Stimulated activated CD8-positive, alpha-beta memory T cell treated with anti-CD3 and anti-CD28 coated beads, Interleukin-4, amount 100 ng/mL, for 1 hour (primary cell): ENCODE measurements around the gene NATD1.

Experiments
- DNase-seq, 2 donors: peaks; one replicate each; pipeline ENCODE4 v3.0.0-alpha.2; 2020; ENCODE audit warnings: low read depth in 2 of 2, low spot score in 1 of 2

NATD1 gene

DNA sequence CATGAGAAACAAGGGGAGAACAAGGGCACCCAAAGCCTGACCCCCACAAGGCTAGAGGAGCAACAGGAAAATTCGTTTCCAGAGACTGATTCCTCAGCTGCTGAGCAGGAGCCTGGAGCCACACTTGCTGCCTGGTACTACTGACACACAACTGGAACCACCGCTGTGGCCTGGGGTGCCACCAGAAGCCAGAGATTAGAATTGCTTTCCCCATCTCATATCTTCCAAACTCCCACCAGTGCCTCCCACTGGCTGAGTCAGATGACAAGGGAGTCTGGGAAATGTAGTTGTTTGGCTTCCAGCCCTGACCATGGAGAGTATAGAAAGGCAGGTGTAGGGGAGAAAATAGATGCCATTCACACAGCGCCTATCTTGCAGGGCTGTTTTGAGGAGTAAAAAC is 35.1 kb downstream of the NATD1 start:
- DNase-seq = no peak

DNA sequence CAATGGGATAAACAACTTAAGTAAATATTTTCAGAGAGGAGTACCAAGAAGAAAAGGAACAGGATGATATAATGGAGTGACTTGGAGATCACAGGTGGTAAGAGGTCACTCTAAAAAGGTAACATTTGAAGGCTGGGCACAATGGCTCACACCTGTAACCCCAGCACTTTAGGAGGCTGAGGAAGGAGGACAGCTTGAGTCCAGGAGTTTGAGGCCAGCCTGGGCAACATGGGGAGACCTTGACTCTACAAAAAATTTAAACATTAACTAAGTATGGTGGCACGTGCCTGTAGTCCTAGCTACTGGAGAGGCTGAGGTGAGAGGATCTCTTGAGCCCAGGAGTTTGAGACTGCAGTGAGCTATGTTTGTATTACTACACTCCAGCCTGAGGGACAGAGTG is 35.9 kb downstream of the NATD1 start:
- DNase-seq = no peak

DNA sequence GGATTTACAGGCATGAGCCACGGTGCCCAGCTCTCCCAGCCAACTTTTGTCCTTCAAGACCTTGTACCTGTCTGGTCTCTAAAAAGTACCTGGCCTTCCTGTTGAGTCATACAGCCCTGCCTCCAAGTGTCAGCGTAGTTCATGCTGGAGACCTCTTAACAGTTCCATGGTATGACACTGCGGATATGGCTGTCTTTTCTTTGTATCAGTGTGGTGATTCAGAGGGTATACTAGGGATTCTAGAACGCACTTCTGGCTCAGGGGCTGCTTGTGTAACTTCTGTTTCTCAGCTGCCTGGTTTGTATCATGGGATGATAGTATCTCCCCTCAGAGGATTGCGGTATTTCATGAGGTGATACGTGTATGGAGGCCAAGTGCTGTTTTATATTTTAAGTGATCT is 37.3 kb downstream of the NATD1 start:
- no peak for DNase-seq

DNA sequence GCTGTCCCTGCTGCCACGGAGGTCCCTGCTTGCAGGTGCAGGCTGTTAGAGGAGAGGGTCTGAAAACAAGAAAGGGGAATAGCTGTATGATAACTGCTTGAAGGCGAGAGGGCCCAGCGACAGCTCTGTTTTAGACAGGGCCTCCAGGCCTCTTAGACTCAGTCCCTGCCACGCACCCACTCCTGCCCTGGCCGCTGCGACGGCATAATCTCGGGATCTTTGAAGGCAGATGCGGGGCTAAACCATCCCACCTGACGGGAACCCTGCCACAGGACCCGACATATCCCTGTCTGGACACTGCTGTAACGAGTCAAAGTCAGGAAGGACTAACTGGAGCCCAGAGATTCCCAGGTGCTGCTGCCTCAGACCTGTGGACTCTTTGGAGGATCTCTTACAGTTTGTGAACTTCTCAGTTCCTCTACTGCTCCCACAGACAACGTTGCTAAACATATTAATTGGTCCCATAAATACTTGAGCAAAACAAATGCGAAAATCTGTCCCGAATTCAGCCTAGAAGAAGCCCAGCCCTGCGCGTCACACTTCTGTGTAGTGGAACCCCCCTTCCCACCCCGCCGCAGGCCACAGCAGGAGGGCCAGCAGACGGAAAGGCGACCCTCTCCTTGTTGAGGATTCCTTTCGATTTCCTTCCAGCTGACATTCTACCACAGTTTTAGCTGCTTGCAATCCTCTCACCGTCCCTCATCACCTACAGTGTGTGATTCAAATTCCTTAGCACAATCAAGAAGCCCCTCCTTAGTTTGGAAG is 38.3 kb downstream of the NATD1 start:
- DNase-seq = no peak

DNA sequence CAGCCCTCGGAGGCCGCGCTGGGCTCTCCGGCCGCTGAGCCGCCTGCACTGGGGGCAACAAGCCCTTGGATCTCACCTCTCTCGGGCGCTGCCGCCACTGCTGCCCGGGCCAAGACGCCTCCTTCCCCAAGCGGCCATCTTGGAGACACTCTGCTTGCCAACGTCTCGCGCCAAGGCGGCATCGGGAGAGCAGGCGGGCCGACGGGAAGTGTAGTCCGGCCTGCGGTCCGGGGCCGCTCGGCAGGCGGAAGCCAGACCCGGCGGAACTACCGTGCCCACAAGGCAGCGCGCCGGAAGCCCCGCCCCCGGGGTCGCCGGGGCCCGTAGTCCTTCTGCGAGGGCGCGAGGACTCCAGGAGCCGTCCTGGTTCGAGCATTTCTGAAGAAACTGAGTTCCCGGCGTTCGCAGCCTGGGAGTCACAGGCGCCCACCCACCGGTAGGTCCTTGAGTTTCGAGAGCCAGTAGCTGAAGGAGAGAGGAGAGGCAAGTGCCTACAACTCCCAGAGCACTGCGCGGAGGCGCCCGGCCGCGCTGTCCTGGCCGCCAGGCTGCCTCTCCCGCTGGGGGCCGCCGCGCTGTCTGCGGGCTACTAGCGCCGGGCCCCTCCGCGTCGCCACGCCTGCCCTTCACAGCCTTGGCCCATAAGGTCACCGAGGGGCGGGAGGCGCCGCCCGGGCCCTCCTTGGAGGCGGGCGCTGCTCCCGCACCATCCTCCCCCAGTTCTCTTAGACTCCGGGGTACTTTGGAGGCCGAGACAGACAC is 39.0 kb downstream of the NATD1 start, which contains the start of gene TMEM11:
Gene TMEM11, minus strand, starts transcription at position 147 of the 762 bp plus-strand sequence. Its CDS starts 9 bp downstream, at position 138.
- DNase-seq = peak; percentile 76 to 87

DNA sequence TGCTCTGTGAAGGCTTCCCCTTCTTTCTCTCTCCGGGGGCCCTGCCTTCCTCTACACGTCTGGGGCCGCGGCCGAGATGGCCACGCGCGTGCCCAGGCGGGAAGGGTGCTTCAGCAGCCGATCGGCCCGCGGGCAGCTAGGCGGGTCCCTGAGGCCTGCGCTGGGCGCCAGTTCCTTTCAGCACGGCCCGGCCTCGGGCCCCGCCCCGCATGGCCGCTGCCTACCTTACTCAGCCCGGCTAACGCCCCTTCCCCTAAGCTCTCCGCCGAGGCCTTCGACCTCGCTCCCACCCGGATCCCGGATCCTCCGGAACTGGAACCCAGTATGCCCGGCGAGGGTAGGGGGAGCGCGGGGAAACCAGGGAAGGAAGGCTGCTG is 39.6 kb downstream of the NATD1 start:
- no peak for DNase-seq

DNA sequence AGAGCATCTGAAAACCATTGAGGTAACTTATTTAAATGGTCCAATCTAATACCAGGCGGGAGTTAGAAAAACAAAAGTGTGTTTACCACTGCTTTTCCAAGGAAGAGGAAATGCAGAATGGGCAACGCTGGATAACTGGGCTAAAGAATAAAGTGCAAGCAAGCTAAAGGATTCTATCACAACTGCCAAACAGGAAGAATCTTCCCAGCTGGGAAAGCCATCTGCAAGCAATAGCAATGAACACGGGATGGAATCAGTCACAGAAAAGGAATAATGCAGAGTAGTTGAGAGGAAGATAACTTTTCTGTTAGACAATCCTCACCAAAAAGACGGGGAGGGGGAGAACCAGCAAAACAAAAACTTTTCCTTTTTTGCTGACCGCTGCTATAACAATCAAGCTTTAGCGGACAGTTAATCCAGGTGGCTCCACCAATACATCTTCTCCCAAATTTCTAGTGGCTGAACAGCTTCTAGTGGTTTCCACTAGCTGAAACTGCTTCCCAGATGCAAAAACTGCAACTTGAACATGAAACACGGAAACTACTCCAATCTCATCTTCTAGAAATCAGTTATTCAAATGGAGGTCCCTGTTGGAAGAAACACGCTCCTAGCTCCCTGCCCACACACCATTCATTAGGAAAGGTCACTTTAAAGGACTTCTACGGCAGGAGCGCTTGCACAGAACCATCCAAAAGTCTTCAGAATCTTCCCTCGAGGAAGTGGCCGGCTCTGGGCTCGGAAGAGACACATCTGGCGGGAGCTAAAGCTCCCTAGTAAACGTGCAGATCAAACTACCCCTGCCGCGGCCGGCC is 40.2 kb downstream of the NATD1 start:
- DNase-seq = no peak

DNA sequence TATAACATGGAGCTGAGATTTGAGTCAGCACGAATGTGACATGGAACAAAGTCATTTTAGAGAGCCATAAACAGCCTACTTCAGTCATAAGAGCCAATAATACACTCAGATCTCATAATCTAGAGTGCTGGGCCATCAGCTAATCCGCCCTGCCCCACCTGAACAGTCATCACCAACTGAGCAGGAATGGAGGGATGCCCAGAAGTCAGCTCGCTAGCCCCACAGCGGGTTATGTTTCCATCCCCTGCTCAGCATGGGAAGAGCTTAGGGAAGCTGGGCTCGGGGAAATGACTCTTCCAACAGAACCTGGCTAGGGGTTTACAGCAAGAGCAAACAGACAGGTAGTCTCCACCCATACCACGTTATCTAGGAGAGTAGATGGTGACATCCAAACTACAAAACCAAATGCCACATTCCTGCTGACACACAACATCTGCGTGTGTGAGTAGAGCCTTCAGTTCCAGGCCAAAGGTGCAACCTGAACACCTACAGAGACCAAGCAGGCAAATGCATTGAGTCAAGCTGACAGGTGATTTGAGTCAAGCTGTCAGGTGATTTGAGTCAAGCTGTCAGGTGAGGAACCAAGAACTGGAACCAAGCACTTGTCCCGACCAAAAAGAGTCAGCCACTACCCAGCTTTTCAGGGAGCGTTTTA is 41.3 kb downstream of the NATD1 start:
- DNase-seq = no peak

DNA sequence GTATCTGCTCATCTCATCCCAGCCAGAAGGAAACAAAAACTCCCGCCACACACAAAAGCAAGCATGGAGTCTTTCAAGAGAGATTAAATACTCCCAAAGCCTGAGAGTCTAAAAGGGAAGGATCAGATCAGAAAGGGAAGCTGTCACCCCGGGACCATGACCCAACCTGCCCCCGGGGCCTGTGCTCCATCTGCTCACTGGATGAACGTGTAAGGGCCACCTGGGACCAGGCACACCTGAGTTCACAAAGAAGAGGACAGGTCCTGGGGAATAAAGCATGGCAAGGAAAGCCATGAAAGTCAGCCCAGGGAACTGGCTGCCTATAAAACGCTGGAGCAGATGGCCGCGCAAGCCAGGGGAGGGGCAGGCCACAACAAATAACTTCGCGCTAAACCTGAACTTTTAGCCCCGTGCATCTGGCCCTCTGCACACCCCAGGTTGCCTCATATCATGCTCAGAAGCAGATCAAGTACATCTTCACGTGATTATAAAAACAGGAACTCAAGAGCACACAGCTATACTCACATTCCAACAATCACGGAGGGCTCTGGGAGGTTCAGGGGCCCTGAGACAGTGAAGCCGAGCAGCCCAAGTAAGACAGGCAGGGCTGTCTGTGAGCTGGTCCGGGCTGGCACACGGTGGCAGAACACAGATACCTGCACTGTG is 42.7 kb downstream of the NATD1 start:
- DNase-seq = no peak

DNA sequence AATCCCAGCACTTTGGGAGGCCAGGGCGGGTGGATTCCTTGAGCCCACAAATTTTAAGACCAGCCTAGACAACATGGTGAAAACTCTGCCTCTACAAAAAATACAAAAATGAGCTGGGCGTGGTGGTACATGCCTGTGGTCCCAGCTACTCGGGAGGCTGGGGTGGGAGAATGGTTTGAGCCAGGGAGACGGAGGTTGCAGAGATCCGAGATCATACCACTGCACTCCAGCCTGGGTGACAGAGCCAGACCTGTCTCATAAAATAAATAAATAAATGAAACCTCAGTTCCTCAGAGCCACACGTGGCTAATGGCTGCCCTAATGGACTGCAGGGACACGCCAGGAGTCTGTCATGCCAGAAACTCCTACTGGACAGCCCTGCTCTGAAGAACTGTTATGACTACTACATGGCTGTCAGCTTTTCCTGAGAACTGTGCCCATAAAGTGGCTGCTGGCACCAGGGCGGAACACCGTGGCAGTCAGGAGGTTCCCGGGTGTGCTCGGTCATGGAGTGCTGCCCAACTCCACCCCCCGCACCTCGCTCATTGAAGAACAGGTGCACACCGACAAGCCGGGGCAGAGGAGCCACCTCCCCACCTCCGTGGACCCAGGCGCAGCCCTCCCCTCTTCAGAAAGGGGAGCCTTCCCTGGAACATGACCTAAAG is 43.6 kb downstream of the NATD1 start:
- DNase-seq = no peak

DNA sequence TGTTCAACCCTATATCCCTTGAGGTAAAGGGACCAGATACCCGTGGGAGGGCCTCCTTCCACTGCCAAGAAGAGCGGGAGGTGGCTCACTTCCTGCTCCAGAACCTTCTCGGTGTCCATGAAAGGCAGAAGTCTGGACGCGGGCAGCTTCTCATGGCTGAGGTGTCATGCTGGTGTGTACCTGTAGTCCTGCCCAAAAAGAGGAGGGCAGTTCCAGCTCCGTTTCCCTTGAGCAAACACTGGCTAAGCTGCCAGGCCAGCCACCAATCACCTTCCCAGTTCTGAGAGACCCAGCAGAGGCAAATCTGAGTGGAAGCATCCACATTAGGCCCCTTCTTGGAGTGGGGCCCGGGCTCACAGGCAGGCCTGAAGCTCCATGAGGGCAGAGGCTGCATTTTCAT is 44.9 kb downstream of the NATD1 start:
- DNase-seq = no peak

DNA sequence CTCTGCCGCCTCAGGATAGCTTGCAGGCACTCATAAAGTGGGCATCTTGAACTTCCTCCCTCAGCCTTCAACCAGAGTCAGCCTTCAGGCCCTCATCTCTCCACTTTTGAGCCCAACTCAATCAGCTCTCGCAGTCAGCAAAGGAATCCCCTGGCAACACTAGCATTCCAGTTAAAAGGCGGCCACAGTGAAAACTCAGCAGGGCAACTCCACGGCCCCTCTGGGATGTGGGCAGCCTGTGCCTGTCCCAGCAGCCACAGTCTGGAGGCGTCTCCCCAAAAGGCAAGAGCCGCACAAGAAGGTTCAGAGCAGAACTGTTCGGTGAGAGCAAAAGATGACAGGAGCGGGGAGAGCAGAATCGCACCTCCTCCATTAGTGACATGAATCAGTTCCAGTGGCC is 48.3 kb downstream of the NATD1 start:
- DNase-seq = no peak

DNA sequence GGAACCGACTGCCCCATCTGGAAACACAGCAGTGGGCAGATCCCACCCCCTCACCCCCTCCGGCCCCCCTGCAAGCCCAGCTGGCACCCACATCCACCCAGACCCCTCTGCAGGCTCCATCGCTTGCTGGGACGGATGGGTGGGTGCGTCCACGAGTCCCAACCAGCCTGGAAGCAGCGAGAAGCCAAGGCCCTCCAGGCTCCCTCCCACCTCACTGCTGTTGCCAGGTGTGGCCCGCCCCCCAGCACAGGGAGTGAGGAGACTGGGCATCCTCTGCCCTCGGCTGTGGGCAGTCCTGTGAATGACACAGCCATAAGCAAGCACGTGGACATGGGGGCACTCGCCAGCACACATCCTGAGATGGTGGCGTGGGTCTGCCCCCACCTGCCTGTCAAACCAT is 50.7 kb downstream of the NATD1 start:
- DNase-seq = no peak

DNA sequence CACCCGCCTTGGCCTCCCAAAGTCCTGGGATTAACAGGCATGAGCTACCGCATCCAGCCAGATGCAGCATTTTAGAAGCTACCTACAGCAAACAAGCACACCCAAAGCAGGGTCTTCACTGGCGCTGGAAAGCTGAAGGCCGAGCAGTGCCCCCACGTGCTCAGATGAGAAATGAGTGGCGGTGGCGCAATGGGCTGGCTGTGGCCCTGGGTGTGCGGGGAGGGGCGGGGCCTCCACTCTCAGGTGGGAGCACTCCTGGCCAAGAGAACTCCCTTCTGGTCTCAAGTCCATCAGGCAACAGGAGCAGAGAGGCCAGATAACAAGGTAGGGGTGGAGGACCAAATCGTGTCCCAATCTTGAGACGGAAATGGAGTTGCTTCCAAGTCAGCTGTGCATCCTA is 51.3 kb downstream of the NATD1 start:
- DNase-seq = no peak

DNA sequence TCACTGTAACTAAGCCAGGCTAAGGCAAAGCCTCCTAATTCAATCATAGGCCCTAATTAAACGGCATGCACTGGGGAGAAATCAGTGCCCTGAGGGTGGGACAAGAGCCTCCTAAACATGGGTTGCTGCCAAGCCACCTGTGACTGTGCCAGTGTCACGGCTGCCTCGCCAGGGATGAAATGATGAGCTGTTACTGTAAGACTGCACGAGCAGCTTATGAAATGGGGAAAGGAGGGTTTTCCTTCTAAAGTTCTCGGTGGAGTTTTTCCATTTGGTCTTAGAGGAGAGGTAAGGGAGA is 52.0 kb downstream of the NATD1 start:
- DNase-seq = no peak

DNA sequence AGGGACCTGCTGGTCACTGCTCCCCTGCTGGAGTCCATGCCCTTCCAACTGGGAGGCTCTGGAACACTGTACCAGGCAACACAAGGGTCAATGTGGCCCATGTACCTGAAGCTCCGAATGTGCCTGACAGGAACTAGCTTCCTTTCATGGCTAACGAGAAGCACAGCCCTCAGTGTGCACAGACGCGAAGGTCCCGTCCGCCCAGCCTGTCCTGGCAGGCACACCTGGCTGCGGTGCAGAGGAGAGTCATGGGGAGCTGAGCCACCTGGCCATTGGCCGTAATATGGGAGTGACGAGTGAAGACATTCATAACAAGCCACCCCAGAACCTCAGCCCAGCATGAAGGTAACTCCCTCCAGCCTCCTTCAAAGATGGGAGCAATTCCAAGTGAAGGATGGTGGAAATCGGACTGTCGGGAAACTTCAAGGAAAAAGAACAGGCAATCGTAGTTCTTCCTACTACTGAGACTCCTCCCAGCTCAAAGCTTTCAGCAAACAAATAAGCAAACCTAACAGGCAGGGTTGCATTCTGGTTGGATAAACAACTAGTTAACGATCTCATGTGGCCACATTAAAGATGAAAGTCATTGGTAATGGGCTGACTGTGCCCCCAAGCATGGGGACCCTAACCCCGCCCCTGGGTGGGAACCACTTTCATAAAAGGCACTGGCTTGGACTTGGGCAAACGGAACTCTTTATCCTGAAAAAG is 52.5 kb downstream of the NATD1 start:
- DNase-seq = no peak

DNA sequence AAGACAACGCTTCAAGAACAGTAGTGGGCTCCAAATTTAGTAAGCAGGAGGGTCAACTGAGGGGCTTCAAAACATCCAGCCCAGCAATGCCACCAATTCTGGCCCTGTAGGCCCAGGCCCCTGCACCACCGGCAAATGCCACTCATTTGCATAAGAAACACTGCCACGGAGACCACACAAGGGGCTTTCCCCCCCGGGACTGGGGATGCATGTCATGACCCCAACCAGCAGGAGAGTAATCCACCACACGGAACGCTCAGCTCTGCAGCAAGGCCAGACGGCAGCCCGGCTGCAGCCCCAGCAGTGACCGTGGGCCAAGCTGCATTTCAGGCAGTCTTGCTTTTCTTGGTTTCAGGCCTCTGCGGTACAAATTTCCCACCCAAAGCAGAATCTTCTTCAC is 53.4 kb downstream of the NATD1 start:
- no peak for DNase-seq

DNA sequence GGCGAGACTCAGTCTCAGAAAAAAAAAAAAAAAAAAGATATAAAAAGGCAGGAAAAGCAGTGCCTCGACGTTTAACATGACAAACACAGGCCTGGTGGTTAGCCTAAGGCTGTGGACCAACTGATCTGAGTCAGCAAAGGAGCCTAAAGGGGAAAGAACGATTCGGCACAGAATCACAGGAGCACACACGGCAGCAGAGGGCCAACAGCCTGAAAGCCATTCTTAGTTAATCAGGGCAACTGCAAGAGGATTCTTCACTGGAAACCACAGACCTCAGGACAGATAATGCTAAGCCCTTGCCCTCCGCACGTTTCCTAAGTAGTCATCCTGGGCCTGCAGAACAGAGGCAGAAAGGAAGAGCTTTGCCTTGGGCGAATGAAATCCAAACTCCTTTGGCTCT is 53.9 kb downstream of the NATD1 start:
- no peak for DNase-seq

DNA sequence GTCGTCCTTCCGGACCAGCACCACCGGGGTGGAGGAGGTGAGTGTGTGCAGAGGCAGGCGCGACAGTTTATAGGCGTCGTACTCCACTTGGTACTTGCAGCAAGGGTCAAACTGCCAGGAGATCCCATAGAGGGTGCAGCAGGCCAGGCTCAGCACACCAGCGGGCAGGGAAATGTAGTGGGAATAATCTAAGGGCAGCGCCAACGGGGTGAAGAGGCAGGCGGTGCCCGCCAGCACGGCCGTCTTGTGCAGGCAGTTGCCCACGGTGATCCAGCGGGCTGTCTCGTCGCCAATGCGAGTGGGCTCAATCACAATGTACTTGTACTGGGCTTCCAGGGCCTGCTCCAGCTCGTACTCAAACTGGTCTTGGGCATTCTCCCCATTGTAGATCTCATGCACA is 54.8 kb downstream of the NATD1 start:
- DNase-seq = no peak

DNA sequence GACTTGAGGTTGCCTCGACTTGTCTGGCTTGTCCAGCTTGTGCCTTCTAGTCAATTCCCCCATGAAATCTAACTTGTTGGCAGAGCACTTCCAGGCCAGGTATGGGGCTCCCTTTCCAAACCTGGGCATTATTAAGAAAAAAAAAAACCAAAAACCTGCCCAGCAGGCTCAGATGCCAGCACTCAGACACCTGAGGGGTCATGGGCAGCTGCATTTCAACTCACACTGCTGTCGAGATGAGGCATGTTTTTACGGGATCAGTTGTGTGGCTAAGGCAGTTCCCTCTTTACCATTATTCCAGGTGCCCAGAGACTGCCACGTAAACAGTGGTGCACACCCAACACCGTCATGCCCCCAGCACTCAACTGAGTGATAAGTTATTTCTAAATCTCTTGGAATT is 57.1 kb downstream of the NATD1 start:
- DNase-seq = no peak
